ENCODE data around the gene KRI1.

Gene KRI1

GRCh38 chr19:10565567-10566407 lies at the start of gene KRI1:
TSS of gene KRI1 (minus strand) at chr19:10566010. CDS start at chr19:10565999, 11 bp downstream.
- DNase-seq (ENCODE audit: insufficient read length, low spot score) (peak; percentile 89), FAIRE-seq (no peak)

- no peak for FAIRE-seq
- no peak for DNase-seq (ENCODE audit: insufficient read length, low spot score)
Observed at GRCh38 chr19:10612499-10613119, 46.8 kb upstream of the KRI1 start.

- FAIRE-seq (no peak), DNase-seq (ENCODE audit: insufficient read length, low spot score) (no peak)
Observed at GRCh38 chr19:10611907-10612306, 46.1 kb upstream of the KRI1 start.

- DNase-seq (ENCODE audit: insufficient read length, low spot score) (peak; percentile 56), FAIRE-seq (peak; percentile 83)
Observed at GRCh38 chr19:10604460-10604980, 38.7 kb upstream of the KRI1 start.

GRCh38 chr19:10603873-10604459 lies 38.2 kb upstream of the KRI1 start:
- no peak for DNase-seq (ENCODE audit: insufficient read length, low spot score)
- peak; percentile 89 for FAIRE-seq

GRCh38 chr19:10603084-10603872 lies 37.5 kb upstream of the KRI1 start:
- DNase-seq (ENCODE audit: insufficient read length, low spot score), result peak; percentile 50

GRCh38 chr19:10602330-10603083 lies 36.7 kb upstream of the KRI1 start:
- DNase-seq (ENCODE audit: insufficient read length, low spot score) (peak; percentile 83), FAIRE-seq (no peak)

More at GRCh38 chr19:10603084-10603872, 37.5 kb upstream of the KRI1 start:
- FAIRE-seq, result peak; percentile 70

GRCh38 chr19:10601999-10602329 lies 36.2 kb upstream of the KRI1 start:
- DNase-seq (ENCODE audit: insufficient read length, low spot score) (no peak), FAIRE-seq (peak; percentile 83)

GRCh38 chr19:10600149-10600548 lies 34.3 kb upstream of the KRI1 start:
- no peak for FAIRE-seq
- DNase-seq (ENCODE audit: insufficient read length, low spot score), result no peak

GRCh38 chr19:10593820-10594637 lies 28.2 kb upstream of the KRI1 start:
- peak; percentile 79 for FAIRE-seq
- no peak for DNase-seq (ENCODE audit: insufficient read length, low spot score)

GRCh38 chr19:10593148-10593547 lies 27.3 kb upstream of the KRI1 start:
- FAIRE-seq, result no peak
- no peak for DNase-seq (ENCODE audit: insufficient read length, low spot score)

GRCh38 chr19:10587839-10588150 lies 22.0 kb upstream of the KRI1 start:
- DNase-seq (ENCODE audit: insufficient read length, low spot score), result no peak
- no peak for FAIRE-seq

GRCh38 chr19:10587022-10587838 lies 21.4 kb upstream of the KRI1 start, which contains the start of gene AP1M2:
TSS of gene AP1M2 (minus strand) at chr19:10587312. CDS start at chr19:10587231, 81 bp downstream.
- no peak for DNase-seq (ENCODE audit: insufficient read length, low spot score)
- no peak for FAIRE-seq

GRCh38 chr19:10586396-10586795 lies 20.6 kb upstream of the KRI1 start:
- DNase-seq (ENCODE audit: insufficient read length, low spot score), result no peak
- no peak for FAIRE-seq

GRCh38 chr19:10583036-10583776 lies 17.4 kb upstream of the KRI1 start:
- no peak for DNase-seq (ENCODE audit: insufficient read length, low spot score)
- FAIRE-seq, result no peak

- FAIRE-seq, result no peak
Observed at GRCh38 chr19:10582091-10582490, 16.3 kb upstream of the KRI1 start.

GRCh38 chr19:10580979-10581631 lies 15.3 kb upstream of the KRI1 start:
- DNase-seq (ENCODE audit: insufficient read length, low spot score) (no peak), FAIRE-seq (peak; percentile 98)

More at GRCh38 chr19:10582091-10582490, 16.3 kb upstream of the KRI1 start:
- no peak for DNase-seq (ENCODE audit: insufficient read length, low spot score)

Measured in GM19239 (cell line).